Immature natural killer cell (primary cell): ENCODE measurements around the gene MYRFL. TPM values are rescaled to one million over a fixed set of nuclear protein-coding genes. Genes with fewer than 3 reads are reported as not detected.

ENCODE experiments used
- DNase-seq, 3 donors: peaks; one replicate each; pipeline ENCODE4 v3.0.0; 2022; ENCODE audit warnings: mixed read lengths in 1 of 3
- H3K27ac Mint-ChIP-seq, 6 donors: one replicate each; pipeline ENCODE4 v1.8.0; 2020; ENCODE audit warnings: mixed read lengths in 6 of 6, mild to moderate bottlenecking in 5 of 6, inconsistent platforms in 4 of 6, moderate library complexity in 3 of 6
- H3K27me3 Mint-ChIP-seq, 3 donors: one replicate each; pipeline ENCODE4 v1.8.0; 2020 to 2021; ENCODE audit warnings: low read depth in 3 of 3, mild to moderate bottlenecking in 3 of 3, mixed read lengths in 3 of 3, moderate library complexity in 3 of 3, inconsistent platforms in 1 of 3
- H3K36me3 Mint-ChIP-seq, 3 donors: one replicate each; pipeline ENCODE4 v1.8.0; 2020; ENCODE audit warnings: mixed read lengths in 3 of 3, inconsistent platforms in 2 of 3, mild to moderate bottlenecking in 2 of 3
- H3K4me1 Mint-ChIP-seq, 2 donors: one replicate each; pipeline ENCODE4 v1.8.0; 2020; ENCODE audit warnings: inconsistent platforms in 2 of 2, mild to moderate bottlenecking in 2 of 2, mixed read lengths in 2 of 2, moderate library complexity in 1 of 2
- H3K4me3 Mint-ChIP-seq, 5 donors: one replicate each; pipeline ENCODE4 v1.8.0; 2020; ENCODE audit warnings: mild to moderate bottlenecking in 5 of 5, mixed read lengths in 5 of 5, inconsistent platforms in 3 of 5, moderate library complexity in 3 of 5
- H3K9me3 Mint-ChIP-seq, 6 donors: one replicate each; pipeline ENCODE4 v1.8.0; 2020; ENCODE audit warnings: mild to moderate bottlenecking in 6 of 6, mixed read lengths in 6 of 6, inconsistent platforms in 4 of 6, moderate library complexity in 3 of 6
- polyA plus RNA-seq, 3 donors: library from polyadenylated mRNA; unstranded; fragments of 300-500 nt; fragmentation: Illumina TruSeq; gene quantifications; one replicate each; pipeline ENCODE4 v1.2.3, GENCODE V29; 2021

Gene MYRFL
- polyA plus RNA-seq, 3 donors from 2014 or later: not detected

GRCh38 chr12:69935651-69936100 is 110.6 kb downstream of the MYRFL start:
- no peak for DNase-seq
- Mint-ChIP-seq H3K9me3 (peaks cover 0 to 4% (median under 1%) of the 10 kb centered on the region in 6 donors), H3K27ac (no peak overlapping the region), H3K36me3 (no peaks in the 10 kb centered on the region), H3K27me3 (peaks cover 1 to 10% (median 2%) of the 10 kb centered on the region in 3 donors), H3K4me1 (no peaks in the 10 kb centered on the region), H3K4me3 (no peak overlapping the region)

- H3K4me1 Mint-ChIP-seq: no peaks in the 10 kb centered on the region
- DNase-seq: no peak
- H3K9me3 Mint-ChIP-seq: peaks cover 0 to 4% (median under 1%) of the 10 kb centered on the region in 6 donors
- H3K4me3 Mint-ChIP-seq: no peak overlapping the region
- H3K36me3 Mint-ChIP-seq: no peaks in the 10 kb centered on the region
- peaks cover 1 to 10% (median 2%) of the 10 kb centered on the region in 3 donors for H3K27me3 Mint-ChIP-seq
- no peak overlapping the region for H3K27ac Mint-ChIP-seq
These were observed 111.2 kb downstream of the MYRFL start for GRCh38 chr12:69936214-69936731.

- Mint-ChIP-seq H3K36me3 (no peaks in the 10 kb centered on the region), H3K4me3 (no peak overlapping the region), H3K9me3 (peaks cover 0 to 4% (median under 1%) of the 10 kb centered on the region in 6 donors), H3K4me1 (no peaks in the 10 kb centered on the region), H3K27me3 (peaks cover 1 to 10% (median 2%) of the 10 kb centered on the region in 3 donors), H3K27ac (peak overlapping the region in 1 of 6 donors; percentile 7)
- DNase-seq: no peak
These were observed 111.7 kb downstream of the MYRFL start for GRCh38 chr12:69936766-69937165.

GRCh38 chr12:69947123-69947522 is 122.1 kb downstream of the MYRFL start:
- Mint-ChIP-seq H3K4me3 (no peak overlapping the region), H3K36me3 (peaks cover 0 to 4% (median 0%) of the 10 kb centered on the region in 3 donors), H3K9me3 (peaks cover 0 to 2% (median 0%) of the 10 kb centered on the region in 6 donors), H3K27ac (no peak overlapping the region), H3K4me1 (no peaks in the 10 kb centered on the region), H3K27me3 (peaks cover 0 to 4% (median 2%) of the 10 kb centered on the region in 3 donors)
- no peak for DNase-seq

GRCh38 chr12:69947897-69948296 is 122.9 kb downstream of the MYRFL start:
- H3K27ac Mint-ChIP-seq: no peak overlapping the region
- H3K27me3 Mint-ChIP-seq: peaks cover 1 to 4% (median 2%) of the 10 kb centered on the region in 3 donors
- H3K4me1 Mint-ChIP-seq: no peaks in the 10 kb centered on the region
- DNase-seq: no peak
- peaks cover 0 to 2% (median 0%) of the 10 kb centered on the region in 6 donors for H3K9me3 Mint-ChIP-seq
- no peak overlapping the region for H3K4me3 Mint-ChIP-seq
- peaks cover 0 to 4% (median 0%) of the 10 kb centered on the region in 3 donors for H3K36me3 Mint-ChIP-seq

GRCh38 chr12:69948851-69949250 is 123.8 kb downstream of the MYRFL start:
- no peaks in the 10 kb centered on the region for H3K4me1 Mint-ChIP-seq
- H3K9me3 Mint-ChIP-seq: peaks cover 0 to 2% (median 0%) of the 10 kb centered on the region in 6 donors
- peaks cover 0 to 4% (median 0%) of the 10 kb centered on the region in 3 donors for H3K36me3 Mint-ChIP-seq
- no peak overlapping the region for H3K27ac Mint-ChIP-seq
- H3K4me3 Mint-ChIP-seq: no peak overlapping the region
- H3K27me3 Mint-ChIP-seq: peaks cover 2 to 4% (median 2%) of the 10 kb centered on the region in 3 donors
- no peak for DNase-seq

- Mint-ChIP-seq H3K4me1 (no peaks in the 10 kb centered on the region), H3K9me3 (peaks cover 0 to 2% (median 0%) of the 10 kb centered on the region in 6 donors), H3K36me3 (peaks cover 0 to 4% (median 0%) of the 10 kb centered on the region in 3 donors), H3K4me3 (no peak overlapping the region), H3K27ac (no peak overlapping the region), H3K27me3 (peaks cover 2 to 4% (median 4%) of the 10 kb centered on the region in 3 donors)
- no peak for DNase-seq
These were observed 124.4 kb downstream of the MYRFL start for GRCh38 chr12:69949311-69950002.

- no peak overlapping the region for H3K27ac Mint-ChIP-seq
- H3K4me3 Mint-ChIP-seq: no peak overlapping the region
- H3K27me3 Mint-ChIP-seq: peaks cover 0 to 4% (median 2%) of the 10 kb centered on the region in 3 donors
- peaks cover 0 to 4% (median 0%) of the 10 kb centered on the region in 3 donors for H3K36me3 Mint-ChIP-seq
- no peak for DNase-seq
- no peaks in the 10 kb centered on the region for H3K4me1 Mint-ChIP-seq
- peaks cover 0 to 2% (median 0%) of the 10 kb centered on the region in 6 donors for H3K9me3 Mint-ChIP-seq
These were observed 126.1 kb downstream of the MYRFL start for GRCh38 chr12:69951108-69951507.

- DNase-seq: no peak
- Mint-ChIP-seq H3K4me1 (no peaks in the 10 kb centered on the region), H3K4me3 (no peak overlapping the region), H3K36me3 (peaks cover 0 to 4% (median 0%) of the 10 kb centered on the region in 3 donors), H3K9me3 (peaks cover 0 to 2% (median 0%) of the 10 kb centered on the region in 6 donors), H3K27ac (no peak overlapping the region), H3K27me3 (peaks cover 0 to 4% (median 3%) of the 10 kb centered on the region in 3 donors)
These were observed 127.9 kb downstream of the MYRFL start for GRCh38 chr12:69952890-69953289.

GRCh38 chr12:69961246-69961645 is 136.2 kb downstream of the MYRFL start:
- H3K36me3 Mint-ChIP-seq: no peaks in the 10 kb centered on the region
- no peaks in the 10 kb centered on the region for H3K9me3 Mint-ChIP-seq
- no peak for DNase-seq
- no peak overlapping the region for H3K27ac Mint-ChIP-seq
- H3K27me3 Mint-ChIP-seq: peaks cover 0 to 8% (median 5%) of the 10 kb centered on the region in 3 donors
- H3K4me1 Mint-ChIP-seq: no peaks in the 10 kb centered on the region
- no peak overlapping the region for H3K4me3 Mint-ChIP-seq

GRCh38 chr12:69966409-69966808 is 141.4 kb downstream of the MYRFL start:
- H3K36me3 Mint-ChIP-seq: no peaks in the 10 kb centered on the region
- peaks cover 0 to 4% (median 0%) of the 10 kb centered on the region in 3 donors for H3K27me3 Mint-ChIP-seq
- no peaks in the 10 kb centered on the region for H3K4me1 Mint-ChIP-seq
- no peak overlapping the region for H3K27ac Mint-ChIP-seq
- no peaks in the 10 kb centered on the region for H3K9me3 Mint-ChIP-seq
- H3K4me3 Mint-ChIP-seq: no peak overlapping the region
- DNase-seq: no peak

- no peaks in the 10 kb centered on the region for H3K36me3 Mint-ChIP-seq
- H3K9me3 Mint-ChIP-seq: no peaks in the 10 kb centered on the region
- DNase-seq: no peak
- H3K4me1 Mint-ChIP-seq: no peaks in the 10 kb centered on the region
- peak overlapping the region in 2 of 6 donors; percentile 22 to 35 for H3K27ac Mint-ChIP-seq
- peaks cover 0 to 4% (median 0%) of the 10 kb centered on the region in 3 donors for H3K27me3 Mint-ChIP-seq
- H3K4me3 Mint-ChIP-seq: no peak overlapping the region
These were observed 141.8 kb downstream of the MYRFL start for GRCh38 chr12:69966839-69967238.

- Mint-ChIP-seq H3K36me3 (no peaks in the 10 kb centered on the region), H3K27me3 (no peaks in the 10 kb centered on the region), H3K27ac (peak overlapping the region in 1 of 6 donors; percentile 49), H3K9me3 (no peaks in the 10 kb centered on the region), H3K4me3 (no peak overlapping the region), H3K4me1 (no peaks in the 10 kb centered on the region)
- no peak for DNase-seq
These were observed 144.0 kb downstream of the MYRFL start for GRCh38 chr12:69969011-69969410.

- Mint-ChIP-seq H3K4me1 (no peaks in the 10 kb centered on the region), H3K36me3 (no peaks in the 10 kb centered on the region), H3K27ac (no peak overlapping the region), H3K27me3 (peaks cover 0 to 6% (median 4%) of the 10 kb centered on the region in 3 donors), H3K4me3 (no peak overlapping the region), H3K9me3 (no peaks in the 10 kb centered on the region)
- DNase-seq: no peak
These were observed 147.1 kb downstream of the MYRFL start for GRCh38 chr12:69972136-69972535.
